ENCODE results near the gene IQSEC2. TPM values are rescaled to one million over a fixed set of nuclear protein-coding genes. Genes with fewer than 3 reads are reported as not detected.

IQSEC2 gene
- polyA plus RNA-seq, 1 experiment, result 13.5 TPM

GRCh38 chrX:53244610-53245009 is 36.8 kb downstream of the IQSEC2 start:
- no peak for DNase-seq (ENCODE audit: low read depth)
- POLR2A ChIA-PET, result no interaction called here
- Histone ChIP-seq H3K27me3 (ENCODE audit: control insufficient read depth, insufficient read depth, low read length) (no peaks in the 10 kb centered on the region), H3K4me3 (ENCODE audit: low read depth, low read length) (no peak overlapping the region), H3K36me3 (ENCODE audit: control insufficient read depth, insufficient read depth, low read length) (no peaks in the 10 kb centered on the region; the same call in none of the 2 replicates)
- no peak for TF ChIP-seq CTCF (IDR thresholded peaks at IDR 0.05; ENCODE audit: insufficient read depth, low read depth, low read length)
- CTCF ChIA-PET, result interaction anchor here (0.9 to 1.3 kb wide), 4 partner anchors 8 to 182 kb away, joined by 3 to 4 read pairs (median 3); no protein-coding TSS in a partner anchor

GRCh38 chrX:53242310-53242709 is 39.1 kb downstream of the IQSEC2 start:
- no peak for TF ChIP-seq CTCF (IDR thresholded peaks at IDR 0.05; ENCODE audit: insufficient read depth, low read depth, low read length)
- no peak for DNase-seq (ENCODE audit: low read depth)
- CTCF ChIA-PET, result no interaction called here

GRCh38 chrX:53241558-53241957 is 39.8 kb downstream of the IQSEC2 start:
- H3K36me3 ChIP-seq (ENCODE audit: control insufficient read depth, insufficient read depth, low read length), result no peaks in the 10 kb centered on the region; the same call in none of the 2 replicates
- no peak for DNase-seq (ENCODE audit: low read depth)
- ChIA-PET CTCF (no interaction called here), POLR2A (no interaction called here)
- no peak for TF ChIP-seq CTCF (IDR thresholded peaks at IDR 0.05; ENCODE audit: insufficient read depth, low read depth, low read length)
- no peak overlapping the region for H3K4me3 ChIP-seq (ENCODE audit: low read depth, low read length)
- H3K27me3 ChIP-seq (ENCODE audit: control insufficient read depth, insufficient read depth, low read length), result no peaks in the 10 kb centered on the region

More at GRCh38 chrX:53242310-53242709, 39.1 kb downstream of the IQSEC2 start:
- H3K36me3 ChIP-seq (ENCODE audit: control insufficient read depth, insufficient read depth, low read length), result no peaks in the 10 kb centered on the region; the same call in none of the 2 replicates
- no peak overlapping the region for H3K4me3 ChIP-seq (ENCODE audit: low read depth, low read length)
- POLR2A ChIA-PET, result no interaction called here
- H3K27me3 ChIP-seq (ENCODE audit: control insufficient read depth, insufficient read depth, low read length), result no peaks in the 10 kb centered on the region

- no peak for TF ChIP-seq CTCF (IDR thresholded peaks at IDR 0.05; ENCODE audit: insufficient read depth, low read depth, low read length)
- DNase-seq (ENCODE audit: low read depth), result no peak
- no peaks in the 10 kb centered on the region; the same call in none of the 2 replicates for H3K36me3 ChIP-seq (ENCODE audit: control insufficient read depth, insufficient read depth, low read length)
- H3K27me3 ChIP-seq (ENCODE audit: control insufficient read depth, insufficient read depth, low read length), result no peaks in the 10 kb centered on the region
- ChIA-PET CTCF (no interaction called here), POLR2A (interaction anchor here (0.6 kb wide), 1 partner anchor 13 kb away, joined by 5 read pairs; no protein-coding TSS in a partner anchor)
- no peak overlapping the region for H3K4me3 ChIP-seq (ENCODE audit: low read depth, low read length)
Measured at GRCh38 chrX:53239474-53239873, 41.9 kb downstream of the IQSEC2 start.

GRCh38 chrX:53237056-53237455 is 44.3 kb downstream of the IQSEC2 start:
- ChIA-PET POLR2A (no interaction called here), CTCF (no interaction called here)
- DNase-seq (ENCODE audit: low read depth), result no peak
- no peak for TF ChIP-seq CTCF (IDR thresholded peaks at IDR 0.05; ENCODE audit: insufficient read depth, low read depth, low read length)
- Histone ChIP-seq H3K36me3 (ENCODE audit: control insufficient read depth, insufficient read depth, low read length) (no peaks in the 10 kb centered on the region; the same call in none of the 2 replicates), H3K27me3 (ENCODE audit: control insufficient read depth, insufficient read depth, low read length) (no peaks in the 10 kb centered on the region), H3K4me3 (ENCODE audit: low read depth, low read length) (no peak overlapping the region)
